MV-4-11 (cell line): ENCODE measurements around the gene HOXA1.

Experiments used
- DNase-seq: peaks from one replicate; lab custom pipeline; 2025; lab: John Stamatoyannopoulos, UW

Gene HOXA1

GRCh38 chr7:27091941-27092818 is 3.6 kb downstream of the HOXA1 start:
- DNase-seq: peak; percentile 16

- no peak for DNase-seq
These were observed 4.7 kb downstream of the HOXA1 start for GRCh38 chr7:27091105-27091504.

GRCh38 chr7:27088002-27088922 is 7.5 kb downstream of the HOXA1 start:
- no peak for DNase-seq

- no peak for DNase-seq
These were observed 12.2 kb downstream of the HOXA1 start for GRCh38 chr7:27083646-27084045.

- no peak for DNase-seq
These were observed 13.6 kb downstream of the HOXA1 start for GRCh38 chr7:27082171-27082570.

GRCh38 chr7:27080844-27081436 is 14.9 kb downstream of the HOXA1 start:
- no peak for DNase-seq

- peak; percentile 79 for DNase-seq
These were observed 16.4 kb downstream of the HOXA1 start for GRCh38 chr7:27079234-27079975.

- no peak for DNase-seq
These were observed 17.1 kb downstream of the HOXA1 start for GRCh38 chr7:27078616-27079233.

- DNase-seq: peak; percentile 17
These were observed 22.7 kb downstream of the HOXA1 start for GRCh38 chr7:27073076-27073475.

GRCh38 chr7:27071622-27072390 is 24.0 kb downstream of the HOXA1 start:
- DNase-seq: peak; percentile 82

- no peak for DNase-seq
These were observed 27.5 kb downstream of the HOXA1 start for GRCh38 chr7:27068259-27068658.

- DNase-seq: no peak
These were observed 29.7 kb downstream of the HOXA1 start for GRCh38 chr7:27066148-27066547.

- no peak for DNase-seq
These were observed 30.1 kb downstream of the HOXA1 start for GRCh38 chr7:27065709-27066108.

- no peak for DNase-seq
These were observed 31.1 kb downstream of the HOXA1 start for GRCh38 chr7:27064661-27065060.

- no peak for DNase-seq
These were observed 31.6 kb downstream of the HOXA1 start for GRCh38 chr7:27064159-27064558.

- DNase-seq: no peak
These were observed 32.9 kb downstream of the HOXA1 start for GRCh38 chr7:27062946-27063345.

GRCh38 chr7:27053153-27053552 is 42.6 kb downstream of the HOXA1 start:
- no peak for DNase-seq

GRCh38 chr7:27051451-27051850 is 44.3 kb downstream of the HOXA1 start:
- DNase-seq: no peak

- no peak for DNase-seq
These were observed 47.4 kb downstream of the HOXA1 start for GRCh38 chr7:27048438-27048837.

GRCh38 chr7:27046854-27047549 is 48.8 kb downstream of the HOXA1 start:
- peak; percentile 54 for DNase-seq
